Prostate gland (tissue), 2 donors: Measurements from ENCODE around the gene TPSB2. TPM values are rescaled to one million over a fixed set of nuclear protein-coding genes. Genes with fewer than 3 reads are reported as not detected.

ENCODE experiments used
- DNase-seq: peaks from one replicate; pipeline ENCODE4 v3.0.0-alpha.2; 2019; ENCODE audit warnings: low spot score
- H3K27ac ChIP-seq, 2 donors: fragments of 200-600 bp; sonication (generic); 2 replicates each; pipeline ENCODE4 v1.5.1; 2017 to 2019
- H3K27me3 ChIP-seq: fragments of 200-600 bp; sonication (generic); replicated peaks from 2 replicates; pipeline ENCODE4 v1.5.1; 2019; ENCODE audit not compliant: insufficient read depth
- H3K36me3 ChIP-seq, 2 donors: fragments of 200-600 bp; sonication (generic); 1 replicate in 1 of 2; 2 replicates in 1 of 2; pipeline versions ENCODE4 v1.5.1 to v1.8.1; 2017 to 2019
- H3K4me1 ChIP-seq: fragments of 200-600 bp; sonication (generic); replicated peaks from 2 replicates; pipeline ENCODE4 v1.5.1; 2019
- H3K4me3 ChIP-seq, 2 donors: fragments of 200-600 bp; sonication (generic); 2 replicates each; pipeline ENCODE4 v1.5.1; 2017 to 2019
- H3K9me3 ChIP-seq: fragments of 200-600 bp; sonication (generic); 2 replicates; pipeline ENCODE4 v1.5.1; 2017
- CTCF ChIP-seq, 4 experiments: fragments of 200-600 bp in 2 of 4; fragments of 450-650 bp in 2 of 4; sonication (generic) in 2 of 4; IDR thresholded peaks; 1 replicate in 3 of 4; 2 replicates in 1 of 4; pipeline ENCODE4 v1.5.1; 2016 to 2019; ENCODE audit warnings: antibody characterized with exemption in 4 of 4, mild to moderate bottlenecking in 2 of 4, moderate library complexity in 2 of 4
- POLR2A ChIP-seq: fragments of 450-650 bp; IDR thresholded peaks from one replicate; pipeline ENCODE4 v1.6.1; 2016; ENCODE audit warnings: antibody characterized with exemption, mild to moderate bottlenecking
- POLR2AphosphoS5 ChIP-seq: sonication (generic); formaldehyde crosslinking; IDR thresholded peaks from one replicate; pipeline ENCODE4 v1.6.1; 2017; ENCODE audit warnings: antibody characterized with exemption
- WGBS: methylation state at CpG from one replicate; pipeline ENCODE4 v1.1.5; 2018; 5-methylcytosine and 5-hydroxymethylcytosine counted together
- intact Hi-C: fragments of 100-400 bp; cut with DNase I; formaldehyde crosslinking; loops from one replicate; pipeline ENCODE4 v1.14.2; 2022
- total RNA-seq, 2 donors: library from RNA; depleted of rRNA; stranded (reverse); fragments of >200 nt; gene quantifications; one replicate each; pipeline ENCODE4 v1.1.0, GENCODE V29; 2016

Gene TPSB2
- total RNA-seq, 2 donors from 2014 or later = 31.8 to 78.7 TPM

- no peak for TF ChIP-seq POLR2A
- no peak for TF ChIP-seq POLR2AphosphoS5
- no peak for TF ChIP-seq CTCF (IDR thresholded peaks at IDR 0.05)
- no peaks in the 10 kb centered on the region for H3K36me3 ChIP-seq
- no peak overlapping the region for H3K4me3 ChIP-seq
- DNase-seq = no peak
- intact Hi-C loops = no loop called here
- H3K27ac ChIP-seq = no peak overlapping the region
- H3K27me3 ChIP-seq = no peaks in the 10 kb centered on the region
- no peaks in the 10 kb centered on the region for H3K9me3 ChIP-seq
- 91% methylated on average over 22 of the region's 22 CpGs for WGBS
- no peaks in the 10 kb centered on the region for H3K4me1 ChIP-seq
Measured at GRCh38 chr16:1208239-1208830, 21.6 kb downstream of the TPSB2 start.

- Histone ChIP-seq H3K4me1 (no peaks in the 10 kb centered on the region), H3K27me3 (no peaks in the 10 kb centered on the region), H3K9me3 (no peaks in the 10 kb centered on the region), H3K27ac (no peak overlapping the region), H3K36me3 (no peaks in the 10 kb centered on the region), H3K4me3 (no peak overlapping the region)
- no peak for TF ChIP-seq POLR2AphosphoS5
- no peak for TF ChIP-seq POLR2A
- TF ChIP-seq CTCF (IDR thresholded peaks at IDR 0.05) = no peak
- DNase-seq = no peak
- intact Hi-C loops = no loop called here
- WGBS = 82% methylated on average over 16 of the region's 16 CpGs
Measured at GRCh38 chr16:1206786-1207185, 23.2 kb downstream of the TPSB2 start.

GRCh38 chr16:1206326-1206725 is 23.7 kb downstream of the TPSB2 start:
- Histone ChIP-seq H3K27ac (no peak overlapping the region), H3K27me3 (no peaks in the 10 kb centered on the region), H3K4me3 (no peak overlapping the region), H3K36me3 (no peaks in the 10 kb centered on the region), H3K4me1 (no peaks in the 10 kb centered on the region), H3K9me3 (no peaks in the 10 kb centered on the region)
- TF ChIP-seq POLR2AphosphoS5 = no peak
- TF ChIP-seq CTCF (IDR thresholded peaks at IDR 0.05) = no peak
- TF ChIP-seq POLR2A = no peak
- intact Hi-C loops = no loop called here
- DNase-seq = no peak
- WGBS = 92% methylated on average over 9 of the region's 9 CpGs

GRCh38 chr16:1204933-1205332 is 25.1 kb downstream of the TPSB2 start:
- no peak for DNase-seq
- intact Hi-C loops = no loop called here
- no peaks in the 10 kb centered on the region for H3K27me3 ChIP-seq
- no peak overlapping the region for H3K4me3 ChIP-seq
- no peak for TF ChIP-seq POLR2A
- no peak for TF ChIP-seq POLR2AphosphoS5
- no peak for TF ChIP-seq CTCF (IDR thresholded peaks at IDR 0.05)
- no peaks in the 10 kb centered on the region for H3K36me3 ChIP-seq
- no peaks in the 10 kb centered on the region for H3K4me1 ChIP-seq
- no peak overlapping the region for H3K27ac ChIP-seq
- WGBS = 88% methylated on average over 12 of the region's 21 CpGs
- no peaks in the 10 kb centered on the region for H3K9me3 ChIP-seq

GRCh38 chr16:1202274-1202673 is 27.7 kb downstream of the TPSB2 start:
- Histone ChIP-seq H3K27ac (no peak overlapping the region), H3K4me3 (no peak overlapping the region), H3K4me1 (no peaks in the 10 kb centered on the region), H3K36me3 (no peaks in the 10 kb centered on the region), H3K9me3 (no peaks in the 10 kb centered on the region), H3K27me3 (no peaks in the 10 kb centered on the region)
- intact Hi-C loops = no loop called here
- 90% methylated on average over 18 of the region's 18 CpGs for WGBS
- TF ChIP-seq POLR2A (no peak), POLR2AphosphoS5 (no peak), CTCF (IDR thresholded peaks at IDR 0.05) (no peak)
- no peak for DNase-seq
